NT2/D1 (cell line): Measurements from ENCODE around the gene PSTPIP2.

Experiments
- SUZ12 ChIP-seq: IDR thresholded peaks from 2 replicates; pipeline ENCODE4 v1.6.1; 2011; ENCODE audit not compliant: insufficient read length, insufficient read depth; ENCODE audit errors: extremely low read depth
- YY1 ChIP-seq: IDR thresholded peaks from 2 replicates; pipeline ENCODE4 v1.6.1; 2011; ENCODE audit not compliant: insufficient read length, insufficient read depth
- ZNF274 ChIP-seq: IDR thresholded peaks from 2 replicates; pipeline ENCODE4 v1.6.1; 2011; ENCODE audit warnings: mild to moderate bottlenecking, low read depth, low read length

GRCh38 chr18:45999536-45999935 lies 72.5 kb downstream of the PSTPIP2 start:
- no peak for TF ChIP-seq SUZ12
- TF ChIP-seq YY1: no peak
- no peak for TF ChIP-seq ZNF274
